A549 treated with AZD2906 at 1 μM for 4 hours (cell line): ENCODE data around the gene ZNF718. TPM values are rescaled to one million over a fixed set of nuclear protein-coding genes. Genes with fewer than 3 reads are reported as not detected.

ENCODE experiments used
- total RNA-seq: library from RNA; stranded (reverse); fragments of 200-300 nt; extraction: Qiagen RNA extraction; gene quantifications from 5 replicates; pipeline ENCODE4 v1.2.3, GENCODE V29; 2022

ZNF718 gene
- total RNA-seq, result 0.39 to 0.50 TPM (median 0.48 TPM) in 5 replicates

DNA sequence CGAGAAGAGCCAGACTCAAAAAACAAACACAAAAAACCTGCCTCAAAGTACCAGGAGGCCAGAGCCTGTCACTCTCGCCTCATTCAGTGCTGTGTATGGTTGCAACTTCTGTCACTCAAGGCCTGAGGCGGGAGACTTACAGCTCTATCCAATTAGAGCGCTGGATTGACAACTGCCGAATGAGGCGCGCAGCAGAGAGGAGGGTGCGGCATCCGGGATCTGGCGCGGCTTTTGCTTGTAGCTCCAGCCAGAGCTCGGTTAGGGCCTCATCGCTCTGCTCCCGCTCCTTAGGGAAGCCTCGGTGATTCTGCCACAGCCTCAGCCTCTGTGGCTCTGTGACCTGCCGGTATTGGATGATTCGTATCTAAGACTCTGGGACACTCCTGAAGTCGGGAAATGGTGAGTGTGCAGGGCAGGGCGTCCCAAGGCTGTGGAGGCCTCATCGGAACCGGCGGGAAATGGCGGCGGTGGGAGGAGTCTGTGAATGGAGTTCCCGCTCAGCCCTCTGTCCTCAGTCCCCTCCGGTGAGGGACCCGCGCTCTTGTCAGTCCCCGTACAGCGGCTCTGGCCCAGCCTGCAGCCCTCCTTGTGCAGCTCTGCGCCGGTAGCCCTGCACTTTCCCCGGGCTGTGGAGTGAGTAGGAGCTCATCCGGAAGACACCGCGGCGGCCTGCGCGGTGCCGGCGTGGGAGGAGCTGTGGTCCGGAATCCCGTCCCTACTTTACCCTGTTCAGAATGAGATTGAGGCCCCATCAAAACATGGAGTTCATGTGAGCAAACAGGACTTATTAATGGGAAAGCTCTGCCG is at the start of gene ZNF718:
Gene ZNF718 (plus strand): TSS at position 227 of the 807 bp plus-strand sequence. CDS start 170 bp downstream, at position 397.

Other genes starting within 250 kb of the ZNF718 start
- gene ZNF595, start 71.2 kb upstream of the ZNF718 start, total RNA-seq, result 13.7 to 23.9 TPM (median 16.0 TPM) in 5 replicates
- gene ZNF732, start 181.0 kb downstream of the ZNF718 start, total RNA-seq, result not detected in 5 replicates
- gene ZNF141, start 213.3 kb downstream of the ZNF718 start, total RNA-seq, result 1.4 to 3.2 TPM (median 2.4 TPM) in 5 replicates